ENCODE results near the gene LTF. TPM values are rescaled to one million over a fixed set of nuclear protein-coding genes. Genes with fewer than 3 reads are reported as not detected.
"Not testable (repeated sequence)": the region's sequence is repeated elsewhere in the genome, so short reads cannot be mapped to it uniquely, and the experiment has no call there.

LTF gene
- total and polyA plus RNA-seq, 10 of the 15 experiments (the other 5 are each of a cell fraction or from before 2014, with no cell fraction given), result 0.03 to 0.31 TPM; not detected in 8

GRCh38 chr3:46389306-46389705, 75.4 kb downstream of the LTF start:
- H3K27me3 ChIP-seq (replicated peaks in 1 of 2; ENCODE audit: control insufficient read depth in 2 of 2, insufficient read depth in 2 of 2, low read length in 1 of 2), result no peaks in the 10 kb centered on the region; a peak in 1 of 4 replicates
- ChIA-PET RAD21 (ENCODE audit: unreplicated experiment) (no interaction called here), SMC1A (ENCODE audit: uncharacterized antibody, unreplicated experiment) (interaction anchor here (1.1 kb wide), 1 partner anchor 12 kb away, joined by 3 read pairs; no protein-coding TSS in a partner anchor), CTCF (interaction anchor here (1.5 kb wide), 1 partner anchor 61 kb away, joined by 3 read pairs; no protein-coding TSS in a partner anchor), POLR2A (interaction anchor here (0.6 kb wide), 1 partner anchor 393 kb away, joined by 5 read pairs; no protein-coding TSS in a partner anchor)
- no peak overlapping the region for H3K9ac ChIP-seq (ENCODE audit: control insufficient read depth, insufficient read depth, low read length)
- no peaks in the 10 kb centered on the region for H3K36me3 ChIP-seq (ENCODE audit: control insufficient read depth in 2 of 2, insufficient read depth in 2 of 2, low read length in 1 of 2)
- FAIRE-seq, result no peak
- 51% methylated on average over 6 of the region's 6 CpGs for WGBS (ENCODE audit: insufficient coverage, insufficient replicate concordance, low lambda C conversion rate, missing lambda C conversion rate)
- no peak overlapping the region for H3K4me3 ChIP-seq
- no peak for ATAC-seq
- no peaks in the 10 kb centered on the region for H3K79me2 ChIP-seq (ENCODE audit: control insufficient read depth, insufficient read depth, low read length)
- H3K4me1 ChIP-seq (ENCODE audit: control insufficient read depth, insufficient read depth, low read length), result peaks cover 9% of the 10 kb centered on the region
- BruUV-seq (replicated peaks), result no TSS peak
- H2AFZ ChIP-seq (ENCODE audit: control insufficient read depth, low read depth, low read length), result no peak overlapping the region
- in situ Hi-C loops (cut with MboI), result no loop called here
- intact Hi-C loops (cut with micrococcal nuclease; ENCODE audit: unreplicated experiment), result no loop called here
- H3K4me2 ChIP-seq (ENCODE audit: control insufficient read depth, insufficient read depth), result no peak overlapping the region
- no peaks in the 10 kb centered on the region for H4K20me1 ChIP-seq (ENCODE audit: control insufficient read depth, insufficient read depth)
- no peak for TF ChIP-seq TARDBP (IDR thresholded peaks at IDR 0.05; ENCODE audit: borderline replicate concordance)
- TF ChIP-seq PKNOX1 (IDR thresholded peaks at IDR 0.05), result no peak
- H3K9me3 ChIP-seq (replicated peaks; ENCODE audit: control insufficient read depth, insufficient read depth, low read length), result peaks cover 4% of the 10 kb centered on the region; the same call in 2 of the 3 replicates
- no peak overlapping the region for H3K27ac ChIP-seq (ENCODE audit: control insufficient read depth, insufficient read depth)
- DNase-seq (ENCODE audit: low read depth, low spot score), result no peak

GRCh38 chr3:46388847-46389246, 75.9 kb downstream of the LTF start:
- H3K4me1 ChIP-seq (ENCODE audit: control insufficient read depth, insufficient read depth, low read length); H2AFZ ChIP-seq (ENCODE audit: control insufficient read depth, low read depth, low read length); H3K79me2 ChIP-seq (ENCODE audit: control insufficient read depth, insufficient read depth, low read length); intact Hi-C loops (cut with micrococcal nuclease; ENCODE audit: unreplicated experiment); H3K36me3 ChIP-seq (ENCODE audit: control insufficient read depth in 2 of 2, insufficient read depth in 2 of 2, low read length in 1 of 2); DNase-seq (ENCODE audit: low read depth, low spot score); BruUV-seq (replicated peaks); H3K4me3 ChIP-seq; RAD21 ChIA-PET (ENCODE audit: unreplicated experiment); H3K9me3 ChIP-seq (replicated peaks; ENCODE audit: control insufficient read depth, insufficient read depth, low read length); H3K4me2 ChIP-seq (ENCODE audit: control insufficient read depth, insufficient read depth); H4K20me1 ChIP-seq (ENCODE audit: control insufficient read depth, insufficient read depth); ATAC-seq; H3K27ac ChIP-seq (ENCODE audit: control insufficient read depth, insufficient read depth); H3K27me3 ChIP-seq (replicated peaks in 1 of 2; ENCODE audit: control insufficient read depth in 2 of 2, insufficient read depth in 2 of 2, low read length in 1 of 2); in situ Hi-C loops (cut with MboI); H3K9ac ChIP-seq (ENCODE audit: control insufficient read depth, insufficient read depth, low read length): not testable (repeated sequence)
- CTCF ChIA-PET, result interaction anchor here (1.5 kb wide), 1 partner anchor 62 kb away, joined by 3 read pairs; no protein-coding TSS in a partner anchor
- POLR2A ChIA-PET, result interaction anchor here (0.6 kb wide), 1 partner anchor 394 kb away, joined by 5 read pairs; no protein-coding TSS in a partner anchor
- 95% methylated on average over 4 of the region's 4 CpGs for WGBS (ENCODE audit: insufficient coverage, insufficient replicate concordance, low lambda C conversion rate, missing lambda C conversion rate)
- SMC1A ChIA-PET (ENCODE audit: uncharacterized antibody, unreplicated experiment), result interaction anchor here (1.1 kb wide), 1 partner anchor 11 kb away, joined by 3 read pairs; no protein-coding TSS in a partner anchor
- FAIRE-seq, result peak; percentile 35

Data from GM12878 (cell line).